DND-41 (cell line): Measurements from ENCODE around the gene MTIF2.

Experiments
- EZH2 ChIP-seq: IDR thresholded peaks from 3 replicates; pipeline ENCODE4 v1.6.1; 2012; ENCODE audit warnings: borderline replicate concordance, low read depth, mild to moderate bottlenecking, moderate library complexity, low read length, inconsistent platforms; ENCODE audit not compliant: severe bottlenecking
- TF ChIP-seq, protein P1 (sequence below): IDR thresholded peaks from 2 replicates; pipeline ENCODE4 v1.5.1; 2012; ENCODE audit warnings: borderline replicate concordance, low read length, moderate library complexity, mild to moderate bottlenecking; ENCODE audit not compliant: poor library complexity, severe bottlenecking; ENCODE audit errors: extremely low read depth

DNA sequence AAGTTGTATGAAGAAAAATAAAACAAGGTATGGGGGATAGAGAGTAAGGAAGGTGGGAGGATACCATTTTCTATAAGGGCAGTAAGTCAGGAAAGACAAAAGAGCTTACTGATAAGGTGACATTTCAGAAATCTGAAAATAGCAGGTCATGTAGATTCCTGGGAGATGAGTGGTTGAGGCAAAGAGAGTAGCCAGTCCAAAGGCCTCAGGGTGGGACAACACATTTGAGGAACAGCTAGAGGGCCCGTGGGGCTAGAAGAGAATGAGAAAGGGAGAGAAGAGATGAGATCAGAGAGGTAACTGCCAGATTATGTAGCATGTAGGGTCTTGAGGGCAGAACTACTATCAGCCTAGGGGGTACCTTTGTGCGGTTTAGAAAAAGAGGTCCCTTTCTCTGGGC lies 39.8 kb downstream of the MTIF2 start:
- TF ChIP-seq, protein P1, sequence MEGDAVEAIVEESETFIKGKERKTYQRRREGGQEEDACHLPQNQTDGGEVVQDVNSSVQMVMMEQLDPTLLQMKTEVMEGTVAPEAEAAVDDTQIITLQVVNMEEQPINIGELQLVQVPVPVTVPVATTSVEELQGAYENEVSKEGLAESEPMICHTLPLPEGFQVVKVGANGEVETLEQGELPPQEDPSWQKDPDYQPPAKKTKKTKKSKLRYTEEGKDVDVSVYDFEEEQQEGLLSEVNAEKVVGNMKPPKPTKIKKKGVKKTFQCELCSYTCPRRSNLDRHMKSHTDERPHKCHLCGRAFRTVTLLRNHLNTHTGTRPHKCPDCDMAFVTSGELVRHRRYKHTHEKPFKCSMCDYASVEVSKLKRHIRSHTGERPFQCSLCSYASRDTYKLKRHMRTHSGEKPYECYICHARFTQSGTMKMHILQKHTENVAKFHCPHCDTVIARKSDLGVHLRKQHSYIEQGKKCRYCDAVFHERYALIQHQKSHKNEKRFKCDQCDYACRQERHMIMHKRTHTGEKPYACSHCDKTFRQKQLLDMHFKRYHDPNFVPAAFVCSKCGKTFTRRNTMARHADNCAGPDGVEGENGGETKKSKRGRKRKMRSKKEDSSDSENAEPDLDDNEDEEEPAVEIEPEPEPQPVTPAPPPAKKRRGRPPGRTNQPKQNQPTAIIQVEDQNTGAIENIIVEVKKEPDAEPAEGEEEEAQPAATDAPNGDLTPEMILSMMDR = no peak
- no peak for TF ChIP-seq EZH2
